Measurements from ENCODE around the gene MAMLD1. TPM values are rescaled to one million over a fixed set of nuclear protein-coding genes. Genes with fewer than 3 reads are reported as not detected.

Gene MAMLD1
- total and polyA plus RNA-seq, 12 donors = 1.4 to 11.2 (median 6.5) TPM

- Histone ChIP-seq H3K27me3 (no peaks in the 10 kb centered on the region), H3K9me3 (replicated peaks in 1 of 3) (no peaks in the 10 kb centered on the region), H3K4me3 (no peak overlapping the region), H3K36me3 (replicated peaks in 1 of 2) (no peaks in the 10 kb centered on the region), H3K27ac (no peak overlapping the region), H3K4me1 (replicated peaks in 1 of 2) (no peaks in the 10 kb centered on the region)
- TF ChIP-seq POLR2A (IDR thresholded peaks at IDR 0.05) (no peak), CTCF (IDR thresholded peaks at IDR 0.05) (no peak)
- WGBS, 4 donors = 61 to 80% (median 78%) methylated on average over 1 of the region's 1 CpG; no CpG with 5 or more reads in 1 of the 4 donors
- no peak for DNase-seq
- intact Hi-C loops (cut with DNase I) = no loop called here
Measured at GRCh38 chrX:150334100-150334499, 29.0 kb upstream of the MAMLD1 start.

GRCh38 chrX:150334981-150335380 is 28.1 kb upstream of the MAMLD1 start:
- Histone ChIP-seq H3K4me1 (replicated peaks in 1 of 2) (no peaks in the 10 kb centered on the region), H3K4me3 (no peak overlapping the region), H3K27ac (no peak overlapping the region), H3K9me3 (replicated peaks in 1 of 3) (no peaks in the 10 kb centered on the region), H3K27me3 (no peaks in the 10 kb centered on the region), H3K36me3 (replicated peaks in 1 of 2) (no peaks in the 10 kb centered on the region)
- TF ChIP-seq CTCF (IDR thresholded peaks at IDR 0.05) (no peak), POLR2A (IDR thresholded peaks at IDR 0.05) (no peak)
- 45 to 52% (median 48%) methylated on average over 2 of the region's 2 CpGs; no CpG with 5 or more reads in 1 of the 4 donors for WGBS, 4 donors
- intact Hi-C loops (cut with DNase I) = no loop called here
- peak in 3 of 7 donors; percentile 14 to 23 (median 19) for DNase-seq

- whole genome bisulfite sequencing, 4 donors = 56 to 85% (median 77%) methylated on average over 3 to 6 of the region's 6 CpGs
- no peak for DNase-seq
- H3K4me3 ChIP-seq = no peak overlapping the region
- no peaks in the 10 kb centered on the region for H3K36me3 ChIP-seq (replicated peaks in 1 of 2)
- intact Hi-C loops (cut with DNase I) = no loop called here
- H3K4me1 ChIP-seq (replicated peaks in 1 of 2) = no peaks in the 10 kb centered on the region
- TF ChIP-seq POLR2A (IDR thresholded peaks at IDR 0.05) = no peak
- TF ChIP-seq CTCF (IDR thresholded peaks at IDR 0.05) = no peak
- H3K27ac ChIP-seq = no peak overlapping the region
- H3K9me3 ChIP-seq (replicated peaks in 1 of 3) = no peaks in the 10 kb centered on the region
- no peaks in the 10 kb centered on the region for H3K27me3 ChIP-seq
Measured at GRCh38 chrX:150337026-150337425, 26.1 kb upstream of the MAMLD1 start.

- H3K36me3 ChIP-seq (replicated peaks in 1 of 2) = no peaks in the 10 kb centered on the region
- H3K27ac ChIP-seq = no peak overlapping the region
- H3K9me3 ChIP-seq (replicated peaks in 1 of 3) = no peaks in the 10 kb centered on the region
- no peaks in the 10 kb centered on the region for H3K27me3 ChIP-seq
- H3K4me3 ChIP-seq = no peak overlapping the region
- TF ChIP-seq CTCF (IDR thresholded peaks at IDR 0.05) (no peak), POLR2A (IDR thresholded peaks at IDR 0.05) (no peak)
- DNase-seq = no peak
- 49 to 59% (median 53%) methylated on average over 2 to 4 of the region's 4 CpGs; no CpG with 5 or more reads in 1 of the 4 donors for WGBS, 4 donors
- no peaks in the 10 kb centered on the region for H3K4me1 ChIP-seq (replicated peaks in 1 of 2)
- intact Hi-C loops (cut with DNase I) = no loop called here
Measured at GRCh38 chrX:150337536-150337935, 25.6 kb upstream of the MAMLD1 start.
